Keratinocyte (primary cell): ENCODE data around the gene TTC33.

Experiments used
- CTCF ChIP-seq, 3 experiments: IDR thresholded peaks in 1 of 3; conservative IDR thresholded peaks in 1 of 3; optimal IDR thresholded peaks in 1 of 3; 2 replicates in 2 of 3; 3 replicates in 1 of 3; pipeline versions ENCODE3 to v1.5.1; 2011; ENCODE audit warnings: low read length in 3 of 3, mild to moderate bottlenecking in 3 of 3, moderate library complexity in 2 of 3, control low read depth in 1 of 3, inconsistent platforms in 1 of 3; ENCODE audit not compliant: insufficient read depth in 2 of 3; ENCODE audit errors: extremely low read depth in 1 of 3
- EZH2 ChIP-seq: IDR thresholded peaks from one replicate; pipeline ENCODE4 v1.6.1; 2012; ENCODE audit warnings: inconsistent platforms, mild to moderate bottlenecking, low read length, moderate library complexity

- TF ChIP-seq CTCF (optimal IDR thresholded peaks at IDR 0.05 in 1 of 3, IDR thresholded peaks at IDR 0.05 in 1 of 3, conservative IDR thresholded peaks at IDR 0.05 in 1 of 3; ENCODE audit: extremely low read depth in 1 of 3, insufficient read depth in 2 of 3, low read length in 3 of 3) (no peak), EZH2 (no peak)
Measured at GRCh38 chr5:40570408-40571129, 185.2 kb downstream of the TTC33 start.
